ENCODE results near the gene NRCAM.

Gene NRCAM

GRCh38 chr7:108202743-108203142 is 253.5 kb downstream of the NRCAM start:
- ATAC-seq = no peak
- no peak for DNase-seq

- DNase-seq (no peak), ATAC-seq (no peak)
These were observed 254.5 kb downstream of the NRCAM start for GRCh38 chr7:108201766-108202165.

- no peak for DNase-seq
- no peak for ATAC-seq
These were observed 255.9 kb downstream of the NRCAM start for GRCh38 chr7:108200326-108200725.

GRCh38 chr7:108197371-108198091 is 258.7 kb downstream of the NRCAM start:
- DNase-seq (no peak), ATAC-seq (no peak)

- DNase-seq = no peak
- no peak for ATAC-seq
These were observed 260.2 kb downstream of the NRCAM start for GRCh38 chr7:108196004-108196403.

- DNase-seq (no peak), ATAC-seq (no peak)
These were observed 262.4 kb downstream of the NRCAM start for GRCh38 chr7:108193594-108194498.

- DNase-seq (no peak), ATAC-seq (no peak)
These were observed 265.3 kb downstream of the NRCAM start for GRCh38 chr7:108190891-108191290.

GRCh38 chr7:108189733-108190388 is 266.4 kb downstream of the NRCAM start:
- DNase-seq = no peak
- ATAC-seq = no peak

- DNase-seq (no peak), ATAC-seq (no peak)
These were observed 267.5 kb downstream of the NRCAM start for GRCh38 chr7:108188724-108189123.

- DNase-seq (no peak), ATAC-seq (no peak)
These were observed 274.9 kb downstream of the NRCAM start for GRCh38 chr7:108181073-108181985.

- no peak for ATAC-seq
- DNase-seq = no peak
These were observed 277.8 kb downstream of the NRCAM start for GRCh38 chr7:108178398-108178797.

GRCh38 chr7:108171164-108171563 is 285.1 kb downstream of the NRCAM start:
- DNase-seq = no peak
- no peak for ATAC-seq

GRCh38 chr7:108170251-108170650 is 286.0 kb downstream of the NRCAM start:
- ATAC-seq = no peak
- no peak for DNase-seq

GRCh38 chr7:108167460-108167859 is 288.8 kb downstream of the NRCAM start:
- DNase-seq (no peak), ATAC-seq (no peak)

- DNase-seq (no peak), ATAC-seq (no peak)
These were observed 289.5 kb downstream of the NRCAM start for GRCh38 chr7:108166687-108167086.

GRCh38 chr7:108165723-108166122 is 290.5 kb downstream of the NRCAM start:
- DNase-seq (no peak), ATAC-seq (no peak)

GRCh38 chr7:108164946-108165345 is 291.3 kb downstream of the NRCAM start:
- DNase-seq (no peak), ATAC-seq (no peak)

- no peak for DNase-seq
- ATAC-seq = no peak
These were observed 291.9 kb downstream of the NRCAM start for GRCh38 chr7:108164342-108164741.

- ATAC-seq (no peak), DNase-seq (no peak)
These were observed 297.5 kb downstream of the NRCAM start for GRCh38 chr7:108158776-108159175.

- DNase-seq (no peak), ATAC-seq (no peak)
These were observed 298.5 kb downstream of the NRCAM start for GRCh38 chr7:108157606-108158335.
